ENCODE results near the gene NATD1.
"Not testable (repeated sequence)": the region's sequence is repeated elsewhere in the genome, so short reads cannot be mapped to it uniquely, and the experiment has no call there.

The NATD1 gene

GRCh38 chr17:21243516-21244303 lies 9.5 kb downstream of the NATD1 start:
- DNase-seq, result no peak

GRCh38 chr17:21242780-21243515 lies 10.3 kb downstream of the NATD1 start:
- no peak for DNase-seq

GRCh38 chr17:21242026-21242697 lies 11.0 kb downstream of the NATD1 start:
- DNase-seq, result no peak

GRCh38 chr17:21241564-21241963 lies 11.6 kb downstream of the NATD1 start:
- no peak for DNase-seq

- DNase-seq, result no peak
Observed at GRCh38 chr17:21240369-21241055, 12.7 kb downstream of the NATD1 start.

GRCh38 chr17:21239680-21240368 lies 13.4 kb downstream of the NATD1 start:
- no peak for DNase-seq

GRCh38 chr17:21235921-21236320 lies 17.3 kb downstream of the NATD1 start:
- DNase-seq, result no peak

- DNase-seq, result no peak
Observed at GRCh38 chr17:21233581-21234347, 19.4 kb downstream of the NATD1 start.

GRCh38 chr17:21232033-21232749 lies 21.0 kb downstream of the NATD1 start:
- no peak for DNase-seq

GRCh38 chr17:21231533-21231932 lies 21.7 kb downstream of the NATD1 start:
- no peak for DNase-seq

GRCh38 chr17:21228845-21229244 lies 24.4 kb downstream of the NATD1 start:
- no peak for DNase-seq

- DNase-seq, result no peak
Observed at GRCh38 chr17:21228111-21228510, 25.1 kb downstream of the NATD1 start.

GRCh38 chr17:21227277-21227676 lies 25.9 kb downstream of the NATD1 start:
- not testable (repeated sequence) for DNase-seq

GRCh38 chr17:21223086-21223485 lies 30.1 kb downstream of the NATD1 start:
- no peak for DNase-seq

GRCh38 chr17:21218831-21219380 lies 34.3 kb downstream of the NATD1 start:
- no peak for DNase-seq

GRCh38 chr17:21218101-21218500 lies 35.1 kb downstream of the NATD1 start:
- no peak for DNase-seq

GRCh38 chr17:21217346-21217745 lies 35.9 kb downstream of the NATD1 start:
- DNase-seq, result no peak

- no peak for DNase-seq
Observed at GRCh38 chr17:21215935-21216334, 37.3 kb downstream of the NATD1 start.

GRCh38 chr17:21214777-21215541 lies 38.3 kb downstream of the NATD1 start:
- DNase-seq, result no peak

Measured in NCI-H1436 treated with DMSO at 0.1 percent for 48 hours (cell line).